ENCODE data around the gene DRC3.

- TF ChIP-seq CTCF (conservative IDR thresholded peaks at IDR 0.05; ENCODE audit: low read depth, low read length) (no peak), EZH2 (IDR thresholded peaks at IDR 0.05; ENCODE audit: borderline replicate concordance, low read depth, low read length, poor library complexity, severe bottlenecking) (no peak)
Observed at GRCh38 chr17:17930674-17931073, 42.0 kb upstream of the DRC3 start.
